ENCODE measurements around the gene KIAA1755.

DNA sequence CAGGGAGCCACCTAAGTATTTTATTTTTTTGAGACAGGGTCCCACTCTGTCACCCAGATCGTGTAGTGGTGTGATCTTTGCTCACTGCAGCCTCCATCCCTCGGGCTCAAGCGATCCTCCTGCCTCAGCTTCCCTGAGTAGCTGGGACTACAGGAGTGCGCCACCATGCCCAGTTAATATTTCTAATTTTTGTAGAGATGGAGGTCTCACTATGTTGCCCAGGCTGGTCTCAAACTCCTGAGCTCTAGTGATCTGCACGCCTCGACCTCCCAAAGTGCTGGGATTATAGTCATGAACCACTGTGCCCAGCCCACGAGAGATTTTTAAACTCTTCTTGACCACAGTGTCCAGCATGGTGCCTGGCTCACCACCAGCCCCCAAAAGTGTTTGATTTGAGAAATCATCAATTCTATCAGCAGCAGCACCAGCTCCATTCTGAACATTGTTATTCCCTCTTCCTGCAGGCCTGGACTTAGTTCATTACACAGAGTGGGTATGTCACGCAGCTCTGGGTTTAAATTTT is 93.1 kb downstream of the KIAA1755 start:
- TF ChIP-seq, protein P1, sequence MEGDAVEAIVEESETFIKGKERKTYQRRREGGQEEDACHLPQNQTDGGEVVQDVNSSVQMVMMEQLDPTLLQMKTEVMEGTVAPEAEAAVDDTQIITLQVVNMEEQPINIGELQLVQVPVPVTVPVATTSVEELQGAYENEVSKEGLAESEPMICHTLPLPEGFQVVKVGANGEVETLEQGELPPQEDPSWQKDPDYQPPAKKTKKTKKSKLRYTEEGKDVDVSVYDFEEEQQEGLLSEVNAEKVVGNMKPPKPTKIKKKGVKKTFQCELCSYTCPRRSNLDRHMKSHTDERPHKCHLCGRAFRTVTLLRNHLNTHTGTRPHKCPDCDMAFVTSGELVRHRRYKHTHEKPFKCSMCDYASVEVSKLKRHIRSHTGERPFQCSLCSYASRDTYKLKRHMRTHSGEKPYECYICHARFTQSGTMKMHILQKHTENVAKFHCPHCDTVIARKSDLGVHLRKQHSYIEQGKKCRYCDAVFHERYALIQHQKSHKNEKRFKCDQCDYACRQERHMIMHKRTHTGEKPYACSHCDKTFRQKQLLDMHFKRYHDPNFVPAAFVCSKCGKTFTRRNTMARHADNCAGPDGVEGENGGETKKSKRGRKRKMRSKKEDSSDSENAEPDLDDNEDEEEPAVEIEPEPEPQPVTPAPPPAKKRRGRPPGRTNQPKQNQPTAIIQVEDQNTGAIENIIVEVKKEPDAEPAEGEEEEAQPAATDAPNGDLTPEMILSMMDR (IDR thresholded peaks at IDR 0.05; ENCODE audit: insufficient read depth, low read depth, low read length) = no peak
- no peak for TF ChIP-seq EZH2 (IDR thresholded peaks at IDR 0.05; ENCODE audit: insufficient read depth, low read length)

All from astrocyte (in vitro differentiated cells and primary cell).